Measurements from ENCODE around the gene EPDR1. TPM values are rescaled to one million over a fixed set of nuclear protein-coding genes. Genes with fewer than 3 reads are reported as not detected.

Gene EPDR1
- total and polyA plus RNA-seq, 2 donors (not counting 1 experiment from before 2014, with no cell fraction given): 21.5 to 59.6 TPM

GRCh38 chr7:37943905-37944736 lies 23.7 kb downstream of the EPDR1 start:
- peaks cover 8% of the 10 kb centered on the region for H3K4me1 ChIP-seq (ENCODE audit: control insufficient read depth, extremely low read depth, insufficient read depth, low read length)
- no peaks in the 10 kb centered on the region for H3K79me2 ChIP-seq (ENCODE audit: control insufficient read depth, insufficient read depth, low read length)
- H2AFZ ChIP-seq (ENCODE audit: low read length): no peak overlapping the region
- DNase-seq (ENCODE audit: low read depth in 2 of 2): peak in 1 of 2 donors; percentile 24
- no peak for TF ChIP-seq EZH2 (IDR thresholded peaks at IDR 0.05; ENCODE audit: low read length, missing control alignments)
- no peak for TF ChIP-seq CTCF (conservative IDR thresholded peaks at IDR 0.05 in 1 of 2, IDR thresholded peaks at IDR 0.05 in 1 of 2; ENCODE audit: low read depth in 1 of 2, low read length in 2 of 2)
- no peak overlapping the region for H3K4me3 ChIP-seq (replicated peaks in 1 of 4; ENCODE audit: control extremely low read depth in 1 of 4, insufficient read depth in 1 of 4, low read depth in 3 of 4, low read length in 4 of 4)
- no peak overlapping the region for H3K4me2 ChIP-seq (ENCODE audit: extremely low read depth, insufficient read depth, low read length)
- H3K9ac ChIP-seq (ENCODE audit: insufficient read depth, low read length): no peak overlapping the region
- H3K36me3 ChIP-seq (ENCODE audit: control insufficient read depth, insufficient read depth, low read length): no peaks in the 10 kb centered on the region
- H3K27me3 ChIP-seq (ENCODE audit: control insufficient read depth, insufficient read depth, low read length): no peaks in the 10 kb centered on the region
- no peaks in the 10 kb centered on the region for H4K20me1 ChIP-seq (ENCODE audit: control insufficient read depth, extremely low read depth, insufficient read depth, low read length)
- no peaks in the 10 kb centered on the region for H3K9me3 ChIP-seq (ENCODE audit: control insufficient read depth, insufficient read depth, low read depth, low read length)
- no peak overlapping the region for H3K27ac ChIP-seq (ENCODE audit: insufficient read depth, low read length)

- Histone ChIP-seq H3K4me1 (ENCODE audit: control insufficient read depth, extremely low read depth, insufficient read depth, low read length) (peaks cover 8% of the 10 kb centered on the region), H3K4me3 (replicated peaks in 1 of 4; ENCODE audit: control extremely low read depth in 1 of 4, insufficient read depth in 1 of 4, low read depth in 3 of 4, low read length in 4 of 4) (no peak overlapping the region), H3K27ac (ENCODE audit: insufficient read depth, low read length) (no peak overlapping the region), H4K20me1 (ENCODE audit: control insufficient read depth, extremely low read depth, insufficient read depth, low read length) (no peaks in the 10 kb centered on the region), H3K27me3 (ENCODE audit: control insufficient read depth, insufficient read depth, low read length) (no peaks in the 10 kb centered on the region), H3K9me3 (ENCODE audit: control insufficient read depth, insufficient read depth, low read depth, low read length) (no peaks in the 10 kb centered on the region), H3K36me3 (ENCODE audit: control insufficient read depth, insufficient read depth, low read length) (no peaks in the 10 kb centered on the region), H3K9ac (ENCODE audit: insufficient read depth, low read length) (no peak overlapping the region), H3K79me2 (ENCODE audit: control insufficient read depth, insufficient read depth, low read length) (no peaks in the 10 kb centered on the region), H3K4me2 (ENCODE audit: extremely low read depth, insufficient read depth, low read length) (no peak overlapping the region), H2AFZ (ENCODE audit: low read length) (no peak overlapping the region)
- no peak for DNase-seq (ENCODE audit: low read depth in 2 of 2)
- TF ChIP-seq EZH2 (IDR thresholded peaks at IDR 0.05; ENCODE audit: low read length, missing control alignments) (no peak), CTCF (conservative IDR thresholded peaks at IDR 0.05 in 1 of 2, IDR thresholded peaks at IDR 0.05 in 1 of 2; ENCODE audit: low read depth in 1 of 2, low read length in 2 of 2) (no peak)
Measured at GRCh38 chr7:37944737-37945054, 24.3 kb downstream of the EPDR1 start.

GRCh38 chr7:37945336-37945735 lies 24.9 kb downstream of the EPDR1 start:
- Histone ChIP-seq H3K27me3 (ENCODE audit: control insufficient read depth, insufficient read depth, low read length) (no peaks in the 10 kb centered on the region), H3K4me1 (ENCODE audit: control insufficient read depth, extremely low read depth, insufficient read depth, low read length) (peaks cover 8% of the 10 kb centered on the region), H3K36me3 (ENCODE audit: control insufficient read depth, insufficient read depth, low read length) (no peaks in the 10 kb centered on the region), H3K9ac (ENCODE audit: insufficient read depth, low read length) (no peak overlapping the region), H3K4me2 (ENCODE audit: extremely low read depth, insufficient read depth, low read length) (no peak overlapping the region), H3K27ac (ENCODE audit: insufficient read depth, low read length) (no peak overlapping the region), H4K20me1 (ENCODE audit: control insufficient read depth, extremely low read depth, insufficient read depth, low read length) (no peaks in the 10 kb centered on the region), H2AFZ (ENCODE audit: low read length) (no peak overlapping the region), H3K9me3 (ENCODE audit: control insufficient read depth, insufficient read depth, low read depth, low read length) (no peaks in the 10 kb centered on the region), H3K4me3 (replicated peaks in 1 of 4; ENCODE audit: control extremely low read depth in 1 of 4, insufficient read depth in 1 of 4, low read depth in 3 of 4, low read length in 4 of 4) (no peak overlapping the region), H3K79me2 (ENCODE audit: control insufficient read depth, insufficient read depth, low read length) (no peaks in the 10 kb centered on the region)
- peak; percentile 13 to 84 for DNase-seq (ENCODE audit: low read depth in 2 of 2)
- TF ChIP-seq EZH2 (IDR thresholded peaks at IDR 0.05; ENCODE audit: low read length, missing control alignments) (no peak), CTCF (conservative IDR thresholded peaks at IDR 0.05 in 1 of 2, IDR thresholded peaks at IDR 0.05 in 1 of 2; ENCODE audit: low read depth in 1 of 2, low read length in 2 of 2) (no peak)
